ENCODE results near the gene ALPI. TPM values are rescaled to one million over a fixed set of nuclear protein-coding genes. Genes with fewer than 3 reads are reported as not detected.

ALPI gene
- total RNA-seq, 1 donor from 2014 or later: not detected

GRCh38 chr2:232497348-232497747 is 41.4 kb downstream of the ALPI start:
- no peak overlapping the region for H3K4me3 ChIP-seq (ENCODE audit: low read depth, low read length)
- TF ChIP-seq CTCF (conservative IDR thresholded peaks at IDR 0.05; ENCODE audit: low read depth, low read length): no peak
- no peak for DNase-seq (ENCODE audit: low read depth)

DNA sequence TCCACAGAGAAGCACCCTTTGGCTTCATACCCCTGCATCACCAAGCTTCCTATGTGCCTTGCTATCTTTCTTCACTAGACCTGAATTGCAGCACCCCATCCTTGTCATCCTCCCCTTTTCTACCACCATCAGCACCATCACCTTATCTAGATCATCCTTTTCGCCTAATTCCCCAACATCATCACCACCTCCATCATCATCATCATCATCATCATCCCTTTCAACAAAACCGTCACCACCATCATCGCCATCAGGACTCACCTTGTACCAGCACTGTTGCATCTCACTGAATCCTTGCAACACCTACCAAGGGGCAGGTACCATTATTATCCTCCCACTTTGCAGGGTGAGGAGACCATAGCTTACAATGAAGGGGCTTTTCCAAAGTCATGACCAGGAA is 42.5 kb downstream of the ALPI start:
- TF ChIP-seq CTCF (conservative IDR thresholded peaks at IDR 0.05; ENCODE audit: low read depth, low read length): no peak
- H3K4me3 ChIP-seq (ENCODE audit: low read depth, low read length): no peak overlapping the region
- DNase-seq (ENCODE audit: low read depth): no peak

GRCh38 chr2:232501331-232501771 is 45.4 kb downstream of the ALPI start:
- TF ChIP-seq CTCF (conservative IDR thresholded peaks at IDR 0.05; ENCODE audit: low read depth, low read length): no peak
- H3K4me3 ChIP-seq (ENCODE audit: low read depth, low read length): no peak overlapping the region
- DNase-seq (ENCODE audit: low read depth): no peak

GRCh38 chr2:232501794-232502390 is 45.9 kb downstream of the ALPI start:
- TF ChIP-seq CTCF (conservative IDR thresholded peaks at IDR 0.05; ENCODE audit: low read depth, low read length): no peak
- no peak for DNase-seq (ENCODE audit: low read depth)
- no peak overlapping the region for H3K4me3 ChIP-seq (ENCODE audit: low read depth, low read length)

DNA sequence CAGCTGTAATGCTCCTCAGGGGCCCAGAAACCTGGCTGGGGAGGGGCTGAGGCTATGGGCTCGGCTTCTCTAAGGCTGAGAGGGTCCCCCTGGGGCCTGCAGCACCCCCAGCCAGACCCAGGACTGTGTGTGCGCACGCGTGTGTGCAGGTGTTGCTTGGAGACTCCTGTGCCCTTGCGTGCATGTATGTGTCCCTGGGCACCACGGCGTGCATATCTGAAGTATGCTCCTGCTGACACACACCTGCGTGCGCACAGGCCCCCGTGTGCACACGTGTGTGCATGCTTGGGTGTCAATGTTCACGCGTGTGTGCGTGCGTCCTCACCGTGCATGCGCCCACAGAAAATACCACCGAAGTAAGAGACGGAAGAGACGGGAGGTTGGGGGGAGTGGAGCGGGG is 46.6 kb downstream of the ALPI start:
- no peak for TF ChIP-seq CTCF (conservative IDR thresholded peaks at IDR 0.05; ENCODE audit: low read depth, low read length)
- DNase-seq (ENCODE audit: low read depth): no peak
- no peak overlapping the region for H3K4me3 ChIP-seq (ENCODE audit: low read depth, low read length)

DNA sequence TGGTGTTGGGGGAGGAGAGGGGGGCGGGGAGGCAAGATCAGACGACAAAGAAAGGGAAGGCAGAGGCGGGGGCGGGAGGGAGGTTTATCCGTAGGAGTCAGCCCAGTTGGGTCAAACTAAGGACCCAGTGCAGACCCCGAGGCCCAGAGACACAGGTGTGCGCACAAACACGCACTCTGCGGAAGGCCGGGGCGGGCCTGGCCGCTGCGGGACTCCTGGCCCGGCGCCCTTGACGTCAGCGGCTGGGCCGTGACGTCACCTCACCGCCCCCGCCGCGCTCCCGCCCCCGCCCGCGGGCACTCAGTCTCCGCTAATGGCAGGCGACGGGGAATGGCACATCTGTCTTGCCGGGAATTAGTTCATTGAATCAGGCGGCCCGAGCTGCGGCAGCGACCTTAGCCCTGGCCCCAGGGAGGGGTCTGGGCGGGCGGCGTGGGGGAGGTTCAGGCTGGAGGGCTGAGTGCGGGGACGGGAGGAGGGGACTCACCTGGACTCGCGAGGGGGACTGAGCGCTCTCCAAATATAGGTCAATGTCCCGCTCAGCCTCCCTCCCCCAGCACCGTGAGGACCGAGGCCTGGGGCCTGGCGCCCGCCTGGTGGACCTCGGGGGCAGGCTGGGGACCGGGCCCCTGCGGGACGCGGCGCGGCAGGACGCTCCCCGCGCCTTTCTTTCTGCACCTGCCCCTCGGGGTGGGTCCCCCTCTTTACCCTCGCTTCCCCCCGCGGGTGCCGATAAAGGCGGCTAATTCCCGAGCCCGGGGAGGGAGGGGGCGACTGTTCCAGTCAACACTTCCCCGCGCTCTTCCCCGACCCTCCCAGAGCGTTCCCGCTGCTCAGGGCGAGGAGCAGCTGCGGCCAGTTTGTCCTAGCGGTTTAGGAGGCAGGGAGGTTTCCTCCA is 47.2 kb downstream of the ALPI start:
- H3K4me3 ChIP-seq (ENCODE audit: low read depth, low read length): peak overlapping the region; percentile 31
- TF ChIP-seq CTCF (conservative IDR thresholded peaks at IDR 0.05; ENCODE audit: low read depth, low read length): no peak
- no peak for DNase-seq (ENCODE audit: low read depth)
